ENCODE results near the gene LZTFL1.

LZTFL1 gene, protein sequence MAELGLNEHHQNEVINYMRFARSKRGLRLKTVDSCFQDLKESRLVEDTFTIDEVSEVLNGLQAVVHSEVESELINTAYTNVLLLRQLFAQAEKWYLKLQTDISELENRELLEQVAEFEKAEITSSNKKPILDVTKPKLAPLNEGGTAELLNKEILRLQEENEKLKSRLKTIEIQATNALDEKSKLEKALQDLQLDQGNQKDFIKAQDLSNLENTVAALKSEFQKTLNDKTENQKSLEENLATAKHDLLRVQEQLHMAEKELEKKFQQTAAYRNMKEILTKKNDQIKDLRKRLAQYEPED

DNA sequence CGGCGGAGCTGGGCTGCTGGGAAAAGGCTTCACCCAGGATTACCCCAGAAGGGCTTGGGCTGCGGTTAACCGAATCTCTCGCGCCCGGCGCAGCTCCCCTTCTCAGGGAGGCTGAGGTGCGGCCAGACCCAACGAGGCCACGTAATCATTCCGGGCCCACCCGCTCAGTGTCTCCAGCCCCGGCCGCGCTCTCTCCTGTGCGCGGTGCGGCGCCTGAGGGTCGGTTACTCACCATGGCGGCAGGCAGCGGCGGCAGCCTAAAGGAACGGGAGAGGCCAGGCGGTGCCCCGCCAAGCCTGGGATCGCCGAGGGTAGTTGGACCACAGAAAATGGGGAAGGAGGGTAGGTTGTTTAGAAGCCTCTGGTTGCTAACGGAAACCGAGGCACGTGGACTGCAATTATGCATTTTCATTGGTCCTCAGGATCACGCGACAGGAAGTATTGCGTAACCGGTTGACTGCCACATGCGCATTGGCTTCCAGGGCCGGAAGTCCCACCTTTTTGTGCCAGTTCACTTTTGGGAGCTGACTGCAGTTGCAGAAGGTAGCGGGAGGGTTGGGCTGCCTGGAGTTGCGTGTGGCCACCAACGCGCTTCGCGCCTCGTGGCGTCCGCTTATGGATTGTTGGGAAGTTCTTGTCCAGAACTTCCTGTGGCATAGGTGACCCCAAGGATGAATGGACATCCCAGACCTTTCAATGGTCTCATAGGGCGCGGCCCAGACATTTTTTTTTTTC, at the start of gene LZTFL1:
TSS of gene LZTFL1 (minus strand) at position 363 of the 735 bp plus-strand sequence. CDS start at position 235, 128 bp downstream.
- peak; percentile 98 for DNase-seq

DNA sequence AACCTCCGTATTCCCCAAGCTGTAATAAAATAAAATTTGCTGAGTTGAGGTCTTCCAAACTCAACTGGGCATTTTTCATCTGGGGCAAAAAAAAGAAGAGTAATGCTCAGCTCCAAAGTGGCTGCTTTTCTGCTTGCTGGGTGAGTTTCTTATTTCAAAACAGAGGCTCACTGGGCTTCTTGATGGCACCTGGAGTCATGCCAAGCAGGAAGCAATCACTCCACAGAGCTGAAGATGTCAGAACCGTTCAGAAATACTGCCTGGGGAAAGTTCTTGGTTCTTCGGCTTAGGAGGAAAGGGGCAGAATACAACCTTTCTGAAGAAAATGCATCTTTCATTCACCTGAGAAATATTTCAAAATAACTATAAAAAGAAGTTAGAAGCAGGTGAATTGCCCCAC, 48.5 kb upstream of the LZTFL1 start:
- peak; percentile 82 for DNase-seq

DNA sequence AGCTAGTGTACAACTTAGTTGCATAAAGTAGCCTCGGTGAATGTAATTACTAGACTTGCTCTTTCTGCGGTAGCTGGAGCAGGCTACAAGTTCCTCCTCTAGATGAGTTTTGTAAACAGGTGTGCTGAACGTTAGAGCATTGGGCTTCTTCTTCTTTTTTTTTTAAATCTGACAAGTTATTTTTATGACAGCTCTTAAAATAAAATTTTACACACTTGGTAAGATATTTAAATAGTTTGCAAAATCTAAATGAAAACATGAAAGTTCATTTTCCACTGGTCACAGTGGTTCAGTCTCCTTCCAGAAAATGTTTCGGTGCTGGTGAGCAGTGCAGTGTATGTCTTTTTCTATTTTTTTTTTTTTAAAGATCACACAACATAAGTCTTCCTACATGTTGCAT, 47.4 kb upstream of the LZTFL1 start:
- no peak for DNase-seq

DNA sequence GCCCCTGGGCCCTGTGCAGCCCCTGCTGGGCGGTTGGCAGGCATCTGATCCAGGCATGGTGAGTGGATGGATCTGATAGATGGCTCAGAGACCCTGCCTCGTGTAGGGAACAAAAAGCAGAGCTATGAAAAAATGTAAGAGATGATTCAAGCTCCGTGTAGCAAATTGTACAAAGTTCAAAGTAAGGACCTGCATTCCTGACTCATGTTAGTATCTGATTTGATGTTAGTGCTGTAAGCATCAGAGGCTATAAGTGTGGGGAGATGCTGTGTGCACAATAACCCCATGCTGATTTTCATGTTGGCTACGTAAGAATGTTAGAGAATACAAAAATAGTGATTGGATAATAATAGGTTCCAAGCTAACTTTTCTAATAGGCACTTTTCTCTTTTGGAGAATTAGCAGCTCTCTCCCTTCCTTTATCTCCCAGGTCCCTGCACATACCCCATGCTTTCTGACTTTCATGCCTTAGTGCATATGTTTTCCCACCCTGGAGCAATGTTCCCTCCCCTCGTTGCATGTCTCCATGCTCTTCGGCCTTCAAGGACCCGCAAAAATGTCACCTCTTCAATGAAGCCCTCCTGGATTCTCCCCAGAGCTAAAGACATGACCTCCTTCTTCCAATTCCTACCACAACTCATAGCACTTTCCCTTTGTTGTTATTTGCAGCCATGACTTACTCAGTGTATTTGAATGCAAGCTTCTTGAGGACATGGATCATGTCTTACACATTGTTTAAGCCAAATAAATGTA, 46.0 kb upstream of the LZTFL1 start:
- DNase-seq, result no peak

DNA sequence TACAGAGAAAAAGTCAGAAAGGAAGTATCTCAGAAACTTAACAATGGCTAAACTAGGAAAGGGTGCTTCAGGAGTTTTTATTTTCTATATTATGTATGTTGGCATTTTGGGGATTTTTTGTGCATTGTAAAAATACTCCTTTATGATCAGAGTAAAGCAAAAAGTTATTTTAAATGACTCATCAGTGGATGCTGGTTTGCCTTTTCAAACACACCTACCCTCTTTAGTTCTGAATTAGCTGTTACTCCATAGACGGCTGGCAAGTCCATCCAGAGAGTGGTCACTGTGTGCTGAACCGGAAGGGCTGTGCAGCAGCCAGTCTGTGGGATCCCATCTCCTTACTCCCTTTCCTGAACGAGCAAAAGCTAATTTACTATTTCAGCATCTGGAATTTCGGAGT, 45.4 kb upstream of the LZTFL1 start:
- DNase-seq, result no peak

DNA sequence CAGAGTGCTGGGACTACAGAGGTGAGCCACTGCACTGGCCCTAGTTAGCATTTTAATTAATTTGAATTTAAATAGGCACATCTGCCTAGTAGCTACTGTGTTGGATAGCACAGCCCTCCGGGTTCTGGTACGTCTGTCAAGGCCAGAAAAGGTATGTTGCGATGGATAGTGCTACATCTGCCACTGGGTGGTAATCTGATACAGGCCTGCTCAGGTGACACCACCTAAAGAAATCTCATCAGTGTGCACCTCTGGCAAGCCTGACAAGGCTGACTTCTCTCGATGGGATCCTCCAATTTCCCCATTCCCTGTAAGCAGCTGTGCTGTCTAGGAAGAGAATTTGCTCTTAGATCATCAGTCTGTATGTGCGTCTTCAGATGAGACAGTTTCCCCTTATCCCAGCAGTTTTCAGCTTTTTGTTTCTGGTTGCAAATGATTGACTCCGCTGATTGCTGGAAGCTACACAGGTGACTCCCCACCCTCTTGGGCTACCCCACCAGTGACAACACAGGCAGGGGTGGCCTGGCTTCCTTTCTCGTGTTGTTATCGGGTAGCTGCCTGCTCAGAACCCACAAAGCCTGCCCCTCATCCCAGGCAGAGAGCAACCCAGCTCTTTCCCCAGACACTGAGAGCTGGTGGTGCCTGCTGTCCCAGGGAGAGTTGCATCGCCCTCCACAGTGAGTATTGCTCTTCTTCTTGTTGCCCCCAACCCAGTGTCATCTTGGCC, 44.2 kb upstream of the LZTFL1 start, which contains the start of gene CCR9:
TSS of gene CCR9 (plus strand) at position 565 of the 727 bp plus-strand sequence. CDS start 8,391 bp downstream, outside the sequence.
- no peak for DNase-seq

DNA sequence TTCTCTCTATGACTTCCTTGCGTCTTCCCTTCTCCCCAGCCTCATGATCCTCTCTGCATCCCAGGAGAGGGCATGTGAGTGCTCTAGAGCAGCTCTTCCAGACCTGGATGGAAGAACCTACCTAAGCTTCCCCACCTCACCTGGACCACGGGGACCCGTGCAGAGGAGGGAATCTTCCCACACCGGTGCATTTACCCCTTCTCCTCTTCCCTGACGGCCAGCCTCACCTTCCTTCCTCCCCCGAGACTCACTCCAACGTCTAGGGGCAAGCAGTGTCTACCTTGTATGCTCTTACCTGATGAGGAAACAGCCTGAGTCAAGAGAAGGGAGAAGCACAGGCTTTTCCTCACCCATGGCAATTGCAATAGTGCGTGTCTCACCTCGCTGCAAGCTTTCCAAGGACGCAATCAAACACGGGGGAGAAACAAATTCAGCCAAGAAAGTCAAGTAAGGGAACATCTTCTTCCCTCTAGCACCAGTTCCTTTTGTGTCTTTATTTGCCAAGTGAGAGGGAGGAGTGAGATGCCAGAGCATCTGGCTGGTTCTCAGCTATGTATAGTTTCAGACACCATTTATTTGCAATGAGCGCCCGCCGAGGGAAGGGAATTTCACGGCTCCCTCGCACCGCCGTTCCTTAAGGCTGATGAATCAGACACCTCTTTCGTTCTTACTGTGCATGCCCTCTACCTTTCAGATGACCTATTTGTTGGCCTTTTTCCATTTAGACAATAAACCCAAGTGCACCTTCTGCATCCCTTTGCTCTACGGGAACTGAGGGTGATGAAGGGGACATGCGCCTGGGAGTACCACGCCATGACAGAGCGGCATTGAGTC, 42.7 kb upstream of the LZTFL1 start:
- DNase-seq, result no peak

DNA sequence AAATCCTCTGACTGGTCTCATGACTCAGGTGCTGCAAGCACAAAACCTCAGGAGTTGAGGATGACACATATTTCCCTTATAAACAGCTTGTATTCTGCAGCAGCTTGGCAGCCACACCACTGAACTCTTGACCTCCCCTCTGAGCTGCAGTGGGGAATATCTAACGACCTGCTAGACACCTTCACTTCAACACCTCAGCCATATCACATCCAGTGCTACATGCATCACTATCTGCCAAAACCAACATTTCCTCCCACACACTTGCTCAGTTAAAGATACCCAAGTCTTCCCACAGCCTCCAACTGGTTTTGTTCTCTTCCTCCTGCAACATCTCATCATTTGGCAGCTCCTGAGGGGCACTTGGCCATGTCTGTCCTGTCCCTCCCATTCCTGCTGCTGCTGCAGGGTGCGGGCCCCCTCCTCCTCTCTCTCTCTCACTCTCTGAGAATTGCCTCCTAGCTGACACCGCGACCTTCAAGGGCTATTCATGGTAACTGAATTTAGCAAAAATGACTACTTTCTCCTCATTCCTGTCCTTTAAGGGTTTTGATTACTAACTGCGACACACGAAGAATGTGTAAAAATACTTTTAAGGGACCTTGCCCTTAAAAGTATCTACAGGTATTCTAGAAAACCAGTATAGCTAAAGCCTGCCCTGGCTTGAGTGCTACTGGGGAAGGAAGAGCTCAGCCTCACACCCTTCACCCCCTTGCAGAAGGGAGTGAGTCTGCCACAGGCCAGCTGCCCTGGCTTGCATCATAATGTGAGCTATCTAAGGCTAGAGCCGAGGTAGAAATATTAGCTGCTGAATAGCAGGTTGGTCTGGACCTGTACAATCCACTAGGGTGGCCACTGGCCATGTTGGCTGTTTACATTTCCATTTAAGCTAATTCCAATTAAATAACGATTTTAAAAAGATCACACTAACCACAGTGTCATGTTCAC, 39.4 kb upstream of the LZTFL1 start:
- peak; percentile 54 for DNase-seq

DNA sequence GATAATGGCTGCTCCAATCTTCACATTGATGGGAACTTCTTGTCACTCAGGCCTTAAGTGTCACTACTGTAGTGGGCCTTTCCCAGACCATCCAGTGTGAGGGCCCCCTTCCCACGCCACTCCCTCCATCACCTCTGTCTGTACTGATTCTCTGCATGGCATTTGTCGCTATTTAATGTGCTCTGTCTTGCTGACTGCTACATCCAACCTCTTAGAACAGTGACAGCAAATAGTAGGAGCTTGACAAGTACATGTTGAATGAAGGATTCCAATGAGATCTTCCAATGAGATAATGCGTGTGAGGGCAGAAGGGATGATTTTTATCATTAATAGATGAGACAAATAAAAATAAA, 38.8 kb upstream of the LZTFL1 start:
- no peak for DNase-seq

DNA sequence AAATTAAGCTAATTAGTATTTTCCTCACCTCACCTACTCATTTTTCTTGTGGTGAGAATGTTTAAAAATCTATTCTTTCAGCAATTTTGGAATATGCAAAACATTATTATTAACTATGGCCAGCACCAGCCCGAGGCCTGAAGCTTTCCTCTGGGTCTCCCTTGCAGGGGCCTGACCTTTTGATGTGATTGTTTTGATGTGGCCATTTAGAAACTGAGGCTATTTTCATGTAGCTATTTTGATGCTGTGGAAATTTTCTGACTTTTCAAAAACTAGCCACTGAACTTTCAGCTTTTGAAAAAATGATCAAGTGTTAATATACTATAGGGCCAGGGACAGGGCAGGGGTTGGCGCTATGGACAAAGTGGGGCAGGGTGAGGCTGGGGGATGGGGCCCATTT, 36.2 kb upstream of the LZTFL1 start:
- DNase-seq, result no peak

DNA sequence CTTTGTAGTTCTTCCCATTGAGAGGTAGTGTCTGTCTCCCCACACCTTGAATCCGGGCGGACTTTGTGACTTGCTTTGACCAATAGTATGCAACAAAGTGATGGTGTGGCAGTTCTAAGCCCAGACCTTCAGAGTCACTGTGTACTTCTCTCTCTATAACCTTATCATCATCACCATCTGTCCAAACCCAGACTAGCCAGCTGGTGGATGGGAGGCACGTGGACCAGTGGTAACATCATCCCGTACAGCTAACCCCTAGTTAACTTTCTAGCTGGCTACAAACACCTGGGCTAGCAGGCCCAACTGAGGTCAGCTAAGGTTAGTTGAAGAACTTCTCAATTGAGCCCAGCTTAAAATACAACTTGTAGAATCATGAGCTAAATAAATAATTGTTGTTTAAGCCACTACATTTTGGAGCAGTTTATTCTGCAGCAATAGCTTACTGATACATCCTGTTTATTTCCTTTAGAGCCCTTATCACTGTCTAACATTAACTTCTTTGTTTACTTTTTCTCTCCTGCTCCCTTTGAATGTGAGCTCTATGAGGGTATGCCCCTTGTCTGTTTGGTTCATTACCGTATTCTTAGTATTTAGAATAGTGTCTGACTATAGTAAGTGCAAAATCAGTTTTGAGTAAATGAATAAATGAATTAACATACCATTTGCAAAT, 32.9 kb upstream of the LZTFL1 start:
- DNase-seq, result peak; percentile 40

DNA sequence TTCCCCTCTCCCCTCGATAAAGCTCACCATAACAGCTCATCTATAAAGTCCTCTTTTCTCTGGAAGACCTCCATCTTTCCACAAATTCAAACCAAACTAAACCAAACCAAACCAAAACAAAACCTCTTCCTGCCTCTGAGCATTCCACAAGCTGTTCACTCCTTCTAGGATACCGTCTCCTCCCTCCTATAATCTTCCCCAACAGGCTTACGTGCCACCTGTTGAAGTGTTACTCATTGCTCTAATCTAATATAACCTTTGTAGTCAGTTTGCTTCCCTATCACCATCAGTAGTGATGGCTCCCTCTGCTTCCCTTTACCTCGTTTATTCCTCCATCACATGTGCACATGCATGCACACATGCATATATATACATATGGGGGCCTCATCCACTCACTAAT, 31.7 kb upstream of the LZTFL1 start:
- no peak for DNase-seq

DNA sequence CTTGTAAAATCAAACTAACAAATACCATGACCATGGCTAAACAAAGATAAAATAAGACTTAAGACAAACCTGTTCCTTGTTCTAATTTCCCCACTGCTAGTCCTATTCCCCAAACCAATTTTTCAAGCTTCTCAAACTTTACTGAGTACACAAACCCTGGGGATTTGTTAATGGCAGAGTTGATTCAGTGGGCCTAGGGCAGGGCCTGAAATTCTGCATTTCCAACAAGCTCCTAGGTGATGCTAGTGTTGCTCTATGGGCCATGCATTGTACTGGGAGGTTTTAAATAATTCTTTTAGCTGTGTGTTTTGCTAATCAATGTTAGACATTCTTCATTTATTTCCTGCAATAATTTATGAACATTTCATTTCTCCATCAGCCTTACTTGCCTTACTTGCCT, 31.1 kb upstream of the LZTFL1 start:
- DNase-seq, result no peak

DNA sequence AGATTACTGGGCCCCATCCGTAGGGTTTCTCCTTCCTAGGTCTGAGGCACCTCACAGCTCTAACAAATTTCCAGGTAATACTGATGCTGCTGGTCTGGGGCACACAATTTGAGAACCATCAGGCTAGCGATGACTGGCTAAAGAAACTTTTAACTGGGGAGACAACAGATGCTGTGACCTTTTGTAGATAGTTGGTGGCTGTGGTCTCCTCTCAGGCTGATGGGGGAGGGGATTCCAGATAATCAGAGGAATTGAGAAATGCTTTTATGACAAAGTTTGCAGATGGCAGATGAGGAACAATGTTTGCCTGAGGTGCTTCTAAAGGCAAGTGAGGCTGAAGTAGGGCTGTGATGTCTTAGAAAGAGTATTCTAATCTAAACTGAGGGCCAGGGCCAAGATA, 30.6 kb upstream of the LZTFL1 start:
- DNase-seq, result no peak

DNA sequence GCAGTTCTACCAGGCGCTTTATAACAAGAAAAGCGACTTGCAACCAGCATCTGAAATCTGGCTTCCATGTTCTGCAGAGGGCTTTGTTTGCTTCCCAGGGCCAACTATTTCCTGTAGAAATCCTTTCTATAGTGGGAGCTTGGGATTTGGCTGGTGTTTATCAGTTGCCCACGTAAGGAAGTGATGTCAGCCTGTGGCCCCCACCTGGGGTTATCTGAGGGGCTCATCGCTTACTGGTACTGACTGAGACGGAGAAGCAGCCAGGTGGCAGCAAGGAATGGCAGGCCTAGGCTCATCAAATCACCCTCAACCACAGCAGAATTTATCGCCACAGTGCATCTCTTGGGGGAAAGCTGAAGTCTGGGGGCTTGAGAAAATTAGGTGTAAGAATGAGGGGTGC, 29.9 kb upstream of the LZTFL1 start:
- no peak for DNase-seq

DNA sequence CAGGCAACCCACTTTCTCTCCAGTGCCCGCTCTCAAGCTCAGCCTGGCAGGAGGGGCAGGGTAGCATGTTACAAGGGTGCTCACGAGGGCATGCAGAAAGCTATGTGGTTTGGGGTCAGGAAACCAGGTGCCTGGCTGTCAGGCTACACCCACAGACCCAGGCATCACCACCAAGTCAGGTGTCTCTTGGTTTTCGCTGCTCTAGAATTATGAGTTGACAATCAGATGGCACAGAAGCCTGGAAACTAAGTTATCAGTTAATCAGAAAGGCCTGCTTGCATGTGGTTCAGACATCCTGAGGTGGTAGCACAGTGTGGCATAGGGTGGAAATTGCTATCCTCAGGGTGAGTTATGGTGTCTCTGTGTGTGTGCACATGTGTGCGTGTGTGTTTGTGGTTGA, 28.2 kb upstream of the LZTFL1 start:
- DNase-seq, result peak; percentile 41

DNA sequence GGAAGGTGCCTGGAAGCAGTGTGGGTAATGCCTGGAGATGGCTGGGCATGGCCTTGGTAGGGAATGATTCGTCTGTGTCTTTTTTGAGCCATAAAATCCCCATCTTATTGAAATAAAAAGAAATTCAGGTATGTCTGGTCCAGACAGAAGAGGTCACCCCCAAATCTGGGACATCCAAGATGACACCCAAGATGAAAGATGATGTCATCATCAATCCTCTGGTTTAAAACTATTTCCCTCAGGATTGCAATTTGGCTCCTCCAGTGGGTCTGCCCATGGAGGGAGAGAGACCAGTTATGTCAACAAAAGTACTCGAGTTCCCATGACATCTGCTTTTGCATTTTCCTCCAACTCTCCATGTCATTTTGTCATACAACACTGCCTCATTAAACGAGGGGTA, 27.7 kb upstream of the LZTFL1 start:
- no peak for DNase-seq

DNA sequence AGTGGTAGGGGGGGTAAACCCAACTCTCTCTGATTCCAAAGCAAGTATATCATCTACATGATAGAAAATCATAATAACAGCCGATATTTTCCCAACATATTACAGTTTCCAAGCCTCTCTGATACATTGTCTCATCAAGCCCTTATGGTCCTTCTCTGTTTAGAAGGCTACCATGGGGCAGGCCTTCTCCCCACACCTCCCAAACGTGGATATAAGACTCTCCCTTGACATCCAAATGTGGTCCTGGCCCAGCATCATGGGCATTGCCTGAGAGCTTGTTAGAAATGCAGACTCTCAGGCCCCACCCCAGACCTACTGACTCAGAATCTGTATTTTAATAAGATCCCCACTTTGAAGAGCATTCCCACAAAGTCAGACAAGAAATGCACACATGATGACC, 26.7 kb upstream of the LZTFL1 start:
- no peak for DNase-seq

DNA sequence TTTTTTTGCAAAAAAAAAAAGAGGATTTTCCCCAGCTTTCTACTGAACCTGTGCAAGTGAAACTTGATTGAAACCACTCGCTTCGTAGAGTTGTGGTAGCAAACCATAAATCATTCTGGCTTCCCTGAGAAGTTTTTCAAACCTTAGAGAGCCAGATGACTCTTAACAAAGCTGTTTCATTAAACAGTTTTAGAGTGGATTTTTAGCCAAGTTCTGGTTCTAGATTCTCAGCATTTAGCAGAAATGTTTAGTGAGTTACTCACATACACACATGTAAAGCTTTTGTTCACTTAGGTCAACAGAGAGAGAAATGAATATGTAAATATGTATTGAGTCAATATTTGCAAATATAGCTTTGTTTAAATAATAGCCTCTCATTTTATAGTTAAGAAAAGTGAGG, 26.3 kb upstream of the LZTFL1 start:
- DNase-seq, result no peak

DNA sequence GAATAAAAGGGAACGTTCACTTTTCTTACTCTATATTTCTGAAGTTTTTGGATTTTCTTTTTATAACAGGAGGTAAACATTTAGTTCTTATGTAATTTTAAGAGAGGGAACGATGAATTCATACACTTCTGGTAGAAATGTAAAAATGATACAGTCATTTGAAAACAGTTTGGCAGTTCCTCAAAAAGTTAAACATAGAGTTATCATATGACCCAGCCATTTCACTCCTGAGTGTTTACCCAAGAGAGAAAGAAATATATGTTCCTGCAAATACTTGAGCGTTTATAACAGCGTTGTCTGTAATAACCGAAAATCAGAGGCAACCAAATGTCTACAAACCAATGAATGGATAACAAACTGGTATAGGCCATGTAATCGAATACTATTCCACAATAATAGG, 23.6 kb upstream of the LZTFL1 start:
- DNase-seq, result no peak
